AG04449 (cell line): ENCODE results near the gene EIF1B.

Experiments used
- CTCF ChIA-PET: fragments of 350-600 bp; formaldehyde crosslinking; extraction: SDS; loops from one replicate; lab custom pipeline; 2021; ENCODE audit warnings: antibody characterized with exemption; lab: Yijun Ruan, JAX
- POLR2A ChIA-PET: fragments of 400-600, 350-600 bp; formaldehyde crosslinking; extraction: SDS; loops from one replicate; lab custom pipeline; 2020; ENCODE audit warnings: antibody characterized with exemption, inconsistent platforms; lab: Yijun Ruan, JAX
- DNase-seq: peaks from one replicate; pipeline ENCODE4 v3.0.0-alpha.2; 2010; ENCODE audit warnings: low read depth, low spot score
- H3K4me3 ChIP-seq: 2 replicates; pipeline ENCODE4 v1.5.1; 2011; ENCODE audit warnings: low read depth, mild to moderate bottlenecking, control low read depth, low read length
- TF ChIP-seq, protein P1 (sequence below): IDR thresholded peaks from one replicate; pipeline ENCODE4 v1.5.1; 2011; ENCODE audit warnings: mild to moderate bottlenecking, moderate library complexity, low read length, control low read depth, inconsistent platforms; ENCODE audit not compliant: insufficient read depth; ENCODE audit errors: missing control alignments

The EIF1B gene

DNA sequence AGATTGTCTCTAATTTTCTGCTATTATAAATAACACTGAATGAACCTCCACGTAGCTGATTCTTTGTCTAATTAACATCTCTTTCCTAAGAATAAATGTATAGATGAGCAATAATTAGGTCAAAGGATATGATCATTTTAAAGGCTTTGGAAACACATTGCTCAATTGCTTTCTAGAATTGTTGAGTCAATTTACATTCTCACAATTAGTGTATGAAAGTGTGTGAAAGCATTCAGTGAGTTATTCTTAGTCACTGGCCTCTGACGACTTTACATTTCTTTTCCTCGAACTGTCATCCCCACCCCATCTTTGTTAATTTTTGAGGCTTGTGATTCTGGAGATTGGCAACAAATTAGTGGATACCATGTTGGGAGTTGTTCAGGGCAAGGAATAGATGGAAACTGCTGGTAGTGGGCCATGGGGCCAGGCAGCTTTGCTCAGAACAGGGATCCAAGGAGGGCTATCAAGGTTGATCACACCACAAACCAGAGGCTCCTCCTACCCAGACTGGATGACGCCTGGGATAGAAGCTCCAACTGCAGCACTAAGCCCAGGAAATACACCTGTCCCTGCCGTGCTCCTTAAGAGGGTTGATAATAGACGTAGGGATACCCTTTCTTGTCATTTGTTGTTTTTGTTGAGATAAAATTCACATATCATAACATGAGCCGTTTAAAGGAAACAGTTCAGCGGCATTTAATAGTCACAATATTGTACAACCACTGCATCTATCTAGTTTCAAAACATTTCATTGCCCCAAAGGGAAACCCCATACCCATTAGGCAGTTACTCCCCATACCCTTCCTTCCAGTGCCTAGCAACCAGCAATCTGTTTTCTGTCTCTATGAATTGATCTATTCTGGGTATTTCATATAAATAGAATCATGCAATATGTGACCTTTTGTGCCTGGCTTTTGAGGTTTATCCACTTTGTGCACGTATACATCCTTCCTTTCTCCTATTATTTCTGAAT, 27.9 kb downstream of the EIF1B start:
- CTCF ChIA-PET = no interaction called here
- POLR2A ChIA-PET = no interaction called here
- no peak overlapping the region for H3K4me3 ChIP-seq
- TF ChIP-seq, protein P1, sequence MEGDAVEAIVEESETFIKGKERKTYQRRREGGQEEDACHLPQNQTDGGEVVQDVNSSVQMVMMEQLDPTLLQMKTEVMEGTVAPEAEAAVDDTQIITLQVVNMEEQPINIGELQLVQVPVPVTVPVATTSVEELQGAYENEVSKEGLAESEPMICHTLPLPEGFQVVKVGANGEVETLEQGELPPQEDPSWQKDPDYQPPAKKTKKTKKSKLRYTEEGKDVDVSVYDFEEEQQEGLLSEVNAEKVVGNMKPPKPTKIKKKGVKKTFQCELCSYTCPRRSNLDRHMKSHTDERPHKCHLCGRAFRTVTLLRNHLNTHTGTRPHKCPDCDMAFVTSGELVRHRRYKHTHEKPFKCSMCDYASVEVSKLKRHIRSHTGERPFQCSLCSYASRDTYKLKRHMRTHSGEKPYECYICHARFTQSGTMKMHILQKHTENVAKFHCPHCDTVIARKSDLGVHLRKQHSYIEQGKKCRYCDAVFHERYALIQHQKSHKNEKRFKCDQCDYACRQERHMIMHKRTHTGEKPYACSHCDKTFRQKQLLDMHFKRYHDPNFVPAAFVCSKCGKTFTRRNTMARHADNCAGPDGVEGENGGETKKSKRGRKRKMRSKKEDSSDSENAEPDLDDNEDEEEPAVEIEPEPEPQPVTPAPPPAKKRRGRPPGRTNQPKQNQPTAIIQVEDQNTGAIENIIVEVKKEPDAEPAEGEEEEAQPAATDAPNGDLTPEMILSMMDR = no peak
- DNase-seq = no peak

DNA sequence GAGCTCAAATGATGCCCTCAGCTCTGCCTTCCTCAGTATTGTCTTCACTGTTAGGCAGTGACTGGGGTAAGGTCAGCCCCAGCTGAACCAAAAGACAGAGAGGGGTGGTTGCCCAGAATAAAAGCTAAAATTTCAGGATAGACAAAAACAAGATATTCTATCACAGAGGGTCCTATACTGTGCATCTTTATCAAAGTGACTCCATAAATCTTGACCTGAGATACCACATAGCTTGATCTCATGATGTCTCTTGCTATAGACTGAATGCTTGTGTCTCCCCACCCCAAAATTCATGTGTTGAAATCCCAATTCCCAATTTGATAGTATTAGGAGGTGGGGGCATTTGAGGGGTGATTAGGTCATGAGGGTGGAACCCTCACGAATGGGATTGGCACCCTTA, 30.4 kb downstream of the EIF1B start:
- CTCF ChIA-PET = interaction anchor here (0.8 to 0.9 kb wide), 2 partner anchors 12 to 148 kb away, joined by 3 to 4 read pairs; no protein-coding TSS in a partner anchor
- H3K4me3 ChIP-seq = no peak overlapping the region
- POLR2A ChIA-PET = no interaction called here
- no peak for DNase-seq
- TF ChIP-seq, protein P1 = no peak

DNA sequence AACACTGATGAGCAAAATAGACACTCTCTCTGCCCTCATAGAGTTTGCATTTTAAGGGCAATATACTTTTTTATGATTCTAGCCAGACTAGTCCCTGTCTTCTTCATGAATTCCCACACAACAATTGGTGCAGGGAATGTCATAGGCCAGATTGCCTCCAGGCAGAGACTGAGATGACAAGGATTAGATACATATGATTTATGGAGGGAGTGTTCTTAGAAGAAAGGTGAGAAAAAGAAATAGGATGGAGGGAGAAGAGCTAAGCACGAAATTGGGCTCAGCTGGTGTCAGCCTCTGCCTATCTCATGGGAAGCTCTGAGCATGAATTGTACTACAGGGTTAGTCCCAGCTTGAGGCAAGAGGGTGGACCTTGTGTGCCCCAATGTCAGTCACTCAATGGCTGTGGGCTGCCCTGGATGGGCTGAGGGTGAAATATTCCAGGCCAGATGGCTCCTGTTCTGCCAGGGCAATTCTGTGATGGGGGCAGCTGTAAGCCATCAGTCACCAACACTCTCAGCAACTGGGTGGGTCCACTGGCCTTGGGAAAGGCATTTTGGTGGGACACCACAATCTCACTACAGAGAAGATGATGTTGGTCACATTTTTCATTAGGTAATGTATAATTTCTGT, 31.1 kb downstream of the EIF1B start:
- DNase-seq = no peak
- ChIA-PET CTCF (no interaction called here), POLR2A (no interaction called here)
- H3K4me3 ChIP-seq = no peak overlapping the region
- TF ChIP-seq, protein P1 = no peak

DNA sequence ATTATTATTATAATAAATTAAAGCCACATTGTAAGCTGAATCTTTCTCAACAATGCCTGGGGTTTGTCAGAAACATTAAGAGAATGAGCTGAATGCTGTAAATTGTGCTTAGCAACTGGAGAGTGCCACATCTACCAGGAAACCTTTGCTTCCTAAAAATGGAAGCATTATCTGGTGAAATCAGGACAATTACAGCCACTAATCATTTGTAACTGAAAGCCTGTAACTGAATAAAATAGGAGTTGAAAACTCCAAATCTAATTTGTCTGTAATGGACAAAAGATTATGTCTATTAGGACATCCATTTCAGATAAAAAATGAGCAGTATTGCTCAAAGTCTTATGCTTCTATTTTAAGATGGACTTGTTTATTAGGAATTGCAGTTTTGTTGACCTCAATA, 32.2 kb downstream of the EIF1B start:
- CTCF ChIA-PET = no interaction called here

DNA sequence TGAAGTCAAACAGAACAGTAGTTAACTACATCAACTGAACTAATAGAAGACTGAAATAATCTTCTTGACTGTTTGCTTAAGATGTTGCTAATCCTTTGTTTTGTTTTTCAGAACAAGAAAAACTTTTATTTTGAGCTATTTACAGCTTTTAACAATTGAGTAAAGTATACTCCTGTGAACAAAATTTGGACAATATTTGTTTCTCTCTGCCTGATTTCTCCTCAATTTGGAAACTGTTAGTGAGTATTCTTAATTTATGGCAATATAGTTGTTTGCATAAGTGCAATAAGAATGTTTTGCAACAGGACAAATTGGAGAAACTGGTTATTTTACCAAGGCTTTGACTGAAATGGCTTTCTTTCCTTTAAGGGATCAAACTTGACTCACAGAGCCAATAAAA, 41.0 kb downstream of the EIF1B start:
- DNase-seq = no peak
- TF ChIP-seq, protein P1 = no peak
- POLR2A ChIA-PET = no interaction called here
- CTCF ChIA-PET = no interaction called here
- no peak overlapping the region for H3K4me3 ChIP-seq

More for the DNA sequence above, 32.2 kb downstream of the EIF1B start:
- POLR2A ChIA-PET = no interaction called here
- no peak overlapping the region for H3K4me3 ChIP-seq
- no peak for DNase-seq
- TF ChIP-seq, protein P1 = no peak

DNA sequence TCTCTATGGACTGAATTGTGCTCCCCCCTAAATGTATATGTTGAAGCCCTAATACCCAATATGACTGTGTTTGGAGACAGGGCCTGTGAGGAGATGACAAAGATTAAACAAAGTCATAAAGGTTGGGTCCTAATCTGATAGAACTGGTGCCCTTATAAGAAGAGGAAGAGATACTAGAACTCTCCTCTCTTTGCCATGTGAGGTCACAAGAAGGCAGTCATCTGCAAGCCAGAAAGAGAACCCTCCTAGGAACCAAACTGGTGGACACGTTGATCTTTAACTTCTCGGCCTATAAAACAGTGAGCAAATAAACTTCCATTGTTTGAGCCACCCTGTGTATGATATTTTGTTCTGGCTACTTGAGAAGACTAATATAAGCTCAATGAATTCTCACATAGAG, 45.9 kb downstream of the EIF1B start:
- TF ChIP-seq, protein P1 = no peak
- POLR2A ChIA-PET = no interaction called here
- CTCF ChIA-PET = no interaction called here
- no peak overlapping the region for H3K4me3 ChIP-seq
- DNase-seq = no peak
